Measurements from ENCODE around the gene MLLT6. TPM values are rescaled to one million over a fixed set of nuclear protein-coding genes. Genes with fewer than 3 reads are reported as not detected.

MLLT6 gene
- total and polyA plus RNA-seq, 2 of the 13 experiments (the other 11 are each of a cell fraction or from before 2014, with no cell fraction given) = 50.7 to 69.5 TPM

DNA sequence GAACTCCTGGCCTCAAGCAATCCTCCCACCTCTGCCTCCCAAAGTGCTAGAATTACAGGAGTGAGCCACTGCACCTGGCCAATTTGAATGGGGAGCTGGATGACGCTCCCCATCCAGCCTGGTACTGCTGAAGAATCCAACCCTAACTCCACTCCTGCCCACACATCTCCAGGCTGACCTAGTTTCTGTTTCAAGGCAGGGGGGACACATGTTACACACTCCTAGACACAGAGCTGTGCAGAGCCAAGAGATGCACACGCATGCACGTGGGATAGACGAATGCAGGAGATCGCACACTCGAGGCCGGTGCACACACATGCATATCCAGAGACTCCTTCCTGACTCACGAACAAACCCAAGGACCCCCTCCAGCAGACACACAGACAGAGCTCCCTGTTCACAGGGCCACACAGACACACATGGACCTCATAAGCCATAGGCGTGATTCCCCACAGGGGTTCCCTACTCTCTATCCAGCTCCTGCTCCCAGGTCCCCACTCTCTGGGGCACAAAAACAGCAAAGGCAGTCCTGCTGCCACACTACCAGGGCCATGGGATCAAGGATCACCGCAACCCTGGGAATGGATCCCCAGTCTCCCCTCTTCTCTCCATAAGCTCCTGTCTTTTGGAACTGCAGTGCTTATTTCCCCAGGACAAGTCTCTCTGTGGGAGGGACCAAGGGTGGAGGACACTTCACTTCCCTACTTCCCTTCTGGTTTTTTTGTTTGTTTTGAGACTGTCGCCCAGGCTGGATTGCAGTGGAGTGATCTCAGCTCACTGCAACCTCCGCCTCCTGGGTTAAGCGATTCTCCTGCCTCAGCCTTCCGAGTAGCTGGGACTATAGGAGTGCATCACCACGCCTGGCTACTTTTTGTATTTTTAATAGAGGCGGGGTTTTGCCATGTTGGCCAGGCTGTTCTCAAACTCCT, 44.7 kb upstream of the MLLT6 start:
- no peak for ATAC-seq
- no TSS peak for BruUV-seq (replicated peaks)
- no peak for TF ChIP-seq ZZZ3 (CRISPR knock-in tag; IDR thresholded peaks at IDR 0.05; ENCODE audit: borderline replicate concordance)
- TF ChIP-seq, protein P1, sequence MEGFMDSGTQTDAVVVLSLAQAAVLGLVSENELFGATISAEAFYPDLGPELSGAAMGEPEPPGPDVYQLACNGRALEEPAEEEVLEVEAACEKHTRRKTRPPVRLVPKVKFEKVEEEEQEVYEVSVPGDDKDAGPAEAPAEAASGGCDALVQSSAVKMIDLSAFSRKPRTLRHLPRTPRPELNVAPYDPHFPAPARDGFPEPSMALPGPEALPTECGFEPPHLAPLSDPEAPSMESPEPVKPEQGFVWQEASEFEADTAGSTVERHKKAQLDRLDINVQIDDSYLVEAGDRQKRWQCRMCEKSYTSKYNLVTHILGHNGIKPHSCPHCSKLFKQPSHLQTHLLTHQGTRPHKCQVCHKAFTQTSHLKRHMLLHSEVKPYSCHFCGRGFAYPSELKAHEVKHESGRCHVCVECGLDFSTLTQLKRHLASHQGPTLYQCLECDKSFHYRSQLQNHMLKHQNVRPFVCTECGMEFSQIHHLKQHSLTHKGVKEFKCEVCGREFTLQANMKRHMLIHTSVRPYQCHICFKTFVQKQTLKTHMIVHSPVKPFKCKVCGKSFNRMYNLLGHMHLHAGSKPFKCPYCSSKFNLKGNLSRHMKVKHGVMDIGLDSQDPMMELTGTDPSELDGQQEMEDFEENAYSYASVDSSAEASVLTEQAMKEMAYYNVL (CRISPR knock-in tag; IDR thresholded peaks at IDR 0.05; ENCODE audit: borderline replicate concordance) = 0 out of 2 replicates have a peak, but pooled peaks have one; percentile 22
- TF ChIP-seq RAD21 (CRISPR knock-in tag; IDR thresholded peaks at IDR 0.05) = 0 out of 2 replicates have a peak, but pooled peaks have one; percentile 19
- TF ChIP-seq, protein P2, sequence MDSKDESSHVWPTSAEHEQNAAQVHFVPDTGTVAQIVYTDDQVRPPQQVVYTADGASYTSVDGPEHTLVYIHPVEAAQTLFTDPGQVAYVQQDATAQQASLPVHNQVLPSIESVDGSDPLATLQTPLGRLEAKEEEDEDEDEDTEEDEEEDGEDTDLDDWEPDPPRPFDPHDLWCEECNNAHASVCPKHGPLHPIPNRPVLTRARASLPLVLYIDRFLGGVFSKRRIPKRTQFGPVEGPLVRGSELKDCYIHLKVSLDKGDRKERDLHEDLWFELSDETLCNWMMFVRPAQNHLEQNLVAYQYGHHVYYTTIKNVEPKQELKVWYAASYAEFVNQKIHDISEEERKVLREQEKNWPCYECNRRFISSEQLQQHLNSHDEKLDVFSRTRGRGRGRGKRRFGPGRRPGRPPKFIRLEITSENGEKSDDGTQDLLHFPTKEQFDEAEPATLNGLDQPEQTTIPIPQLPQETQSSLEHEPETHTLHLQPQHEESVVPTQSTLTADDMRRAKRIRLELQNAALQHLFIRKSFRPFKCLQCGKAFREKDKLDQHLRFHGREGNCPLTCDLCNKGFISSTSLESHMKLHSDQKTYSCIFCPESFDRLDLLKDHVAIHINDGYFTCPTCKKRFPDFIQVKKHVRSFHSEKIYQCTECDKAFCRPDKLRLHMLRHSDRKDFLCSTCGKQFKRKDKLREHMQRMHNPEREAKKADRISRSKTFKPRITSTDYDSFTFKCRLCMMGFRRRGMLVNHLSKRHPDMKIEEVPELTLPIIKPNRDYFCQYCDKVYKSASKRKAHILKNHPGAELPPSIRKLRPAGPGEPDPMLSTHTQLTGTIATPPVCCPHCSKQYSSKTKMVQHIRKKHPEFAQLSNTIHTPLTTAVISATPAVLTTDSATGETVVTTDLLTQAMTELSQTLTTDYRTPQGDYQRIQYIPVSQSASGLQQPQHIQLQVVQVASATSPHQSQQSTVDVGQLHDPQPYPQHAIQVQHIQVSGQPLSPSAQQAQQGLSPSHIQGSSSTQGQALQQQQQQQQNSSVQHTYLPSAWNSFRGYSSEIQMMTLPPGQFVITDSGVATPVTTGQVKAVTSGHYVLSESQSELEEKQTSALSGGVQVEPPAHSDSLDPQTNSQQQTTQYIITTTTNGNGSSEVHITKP (CRISPR knock-in tag; IDR thresholded peaks at IDR 0.05; ENCODE audit: low read depth) = 0 out of 2 replicates have a peak, but pooled peaks have one; percentile 40
- no peak for TF ChIP-seq PRMT3 (CRISPR knock-in tag; IDR thresholded peaks at IDR 0.05; ENCODE audit: borderline replicate concordance, low read depth)
- peak; percentile 23; the same call in 1 of the 2 replicates for TF ChIP-seq GATAD2A (CRISPR knock-in tag; IDR thresholded peaks at IDR 0.05)
- TF ChIP-seq, protein P3, sequence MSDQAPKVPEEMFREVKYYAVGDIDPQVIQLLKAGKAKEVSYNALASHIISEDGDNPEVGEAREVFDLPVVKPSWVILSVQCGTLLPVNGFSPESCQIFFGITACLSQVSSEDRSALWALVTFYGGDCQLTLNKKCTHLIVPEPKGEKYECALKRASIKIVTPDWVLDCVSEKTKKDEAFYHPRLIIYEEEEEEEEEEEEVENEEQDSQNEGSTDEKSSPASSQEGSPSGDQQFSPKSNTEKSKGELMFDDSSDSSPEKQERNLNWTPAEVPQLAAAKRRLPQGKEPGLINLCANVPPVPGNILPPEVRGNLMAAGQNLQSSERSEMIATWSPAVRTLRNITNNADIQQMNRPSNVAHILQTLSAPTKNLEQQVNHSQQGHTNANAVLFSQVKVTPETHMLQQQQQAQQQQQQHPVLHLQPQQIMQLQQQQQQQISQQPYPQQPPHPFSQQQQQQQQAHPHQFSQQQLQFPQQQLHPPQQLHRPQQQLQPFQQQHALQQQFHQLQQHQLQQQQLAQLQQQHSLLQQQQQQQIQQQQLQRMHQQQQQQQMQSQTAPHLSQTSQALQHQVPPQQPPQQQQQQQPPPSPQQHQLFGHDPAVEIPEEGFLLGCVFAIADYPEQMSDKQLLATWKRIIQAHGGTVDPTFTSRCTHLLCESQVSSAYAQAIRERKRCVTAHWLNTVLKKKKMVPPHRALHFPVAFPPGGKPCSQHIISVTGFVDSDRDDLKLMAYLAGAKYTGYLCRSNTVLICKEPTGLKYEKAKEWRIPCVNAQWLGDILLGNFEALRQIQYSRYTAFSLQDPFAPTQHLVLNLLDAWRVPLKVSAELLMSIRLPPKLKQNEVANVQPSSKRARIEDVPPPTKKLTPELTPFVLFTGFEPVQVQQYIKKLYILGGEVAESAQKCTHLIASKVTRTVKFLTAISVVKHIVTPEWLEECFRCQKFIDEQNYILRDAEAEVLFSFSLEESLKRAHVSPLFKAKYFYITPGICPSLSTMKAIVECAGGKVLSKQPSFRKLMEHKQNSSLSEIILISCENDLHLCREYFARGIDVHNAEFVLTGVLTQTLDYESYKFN (CRISPR knock-in tag; conservative IDR thresholded peaks at IDR 0.05) = 0 out of 2 replicates have a peak, but pooled peaks have one; percentile 20
- TF ChIP-seq ZNF350 (CRISPR knock-in tag; IDR thresholded peaks at IDR 0.05; ENCODE audit: borderline replicate concordance, low read depth) = 0 out of 2 replicates have a peak, but pooled peaks have one; percentile 44
- TF ChIP-seq NFKB2 (CRISPR knock-in tag; IDR thresholded peaks at IDR 0.05; ENCODE audit: borderline replicate concordance) = peak; percentile 67; the same call in 1 of the 2 replicates
- TF ChIP-seq NR2F6 (IDR thresholded peaks at IDR 0.05) = no peak
- no peak for TF ChIP-seq NR2F6 (CRISPR knock-in tag; IDR thresholded peaks at IDR 0.05)
- 0 out of 2 replicates have a peak, but pooled peaks have one; percentile 3 for TF ChIP-seq ZNF768 (CRISPR knock-in tag; IDR thresholded peaks at IDR 0.05)
- 0 out of 2 replicates have a peak, but pooled peaks have one; percentile 37 for TF ChIP-seq SMAD9 (CRISPR knock-in tag; IDR thresholded peaks at IDR 0.05)

More for the DNA sequence above, 44.7 kb upstream of the MLLT6 start:
- DNase-seq (ENCODE audit: low spot score) = no peak
- Histone ChIP-seq H4K20me1 (ENCODE audit: insufficient read depth, low read length) (no peaks in the 10 kb centered on the region), H3K9me3 (ENCODE audit: low read length) (no peaks in the 10 kb centered on the region), H2AFZ (ENCODE audit: low read length) (no peak overlapping the region), H3K27ac (ENCODE audit: extremely low read length, insufficient read depth, low read length) (peak overlapping the region; percentile 75), H3K4me2 (ENCODE audit: low read depth, low read length) (peak overlapping the region; percentile 1; the same call in 1 of the 2 replicates), H3K4me3 (replicated peaks in 1 of 3; ENCODE audit: insufficient read depth in 1 of 3, low read depth in 2 of 3, low read length in 3 of 3) (no peak overlapping the region), H3K4me1 (ENCODE audit: insufficient read depth, low read length) (peaks cover 85% of the 10 kb centered on the region), H3K79me2 (ENCODE audit: insufficient read depth, low read length) (no peaks in the 10 kb centered on the region), H3K27me3 (ENCODE audit: control insufficient read depth in 1 of 2, insufficient read depth in 2 of 2, low read length in 2 of 2) (no peaks in the 10 kb centered on the region), H3K9ac (ENCODE audit: insufficient read depth, low read depth, low read length) (peak overlapping the region; percentile 46), H3K36me3 (replicated peaks in 1 of 2; ENCODE audit: control insufficient read depth in 1 of 2, insufficient read depth in 2 of 2, low read length in 2 of 2) (no peaks in the 10 kb centered on the region)
- in situ Hi-C loops (cut with HindIII; ENCODE audit: extremely low pct_ligation_motif_present, low pct_unique_long_range_greater_than_20kb) (loop anchor here (10.0 kb wide), 1 partner anchor 236 kb away; the partner anchor contains the start of gene ARHGAP23), intact Hi-C loops (cut with micrococcal nuclease; ENCODE audit: unreplicated experiment) (loop anchor here (10.0 kb wide), 1 partner anchor 236 kb away; the partner anchor contains the start of gene ARHGAP23)
- 83% methylated on average over 16 of the region's 16 CpGs for WGBS (ENCODE audit: low lambda C conversion rate)
- no peak for FAIRE-seq
- ChIA-PET POLR2A (interaction anchor here (0.6 to 9.9 kb wide), 8 partner anchors 40 to 1786 kb away, joined by 3 to 291 read pairs (median 5); partner anchors contain the start of gene SRCIN1), CTCF (ENCODE audit: low intra/inter-chr PET ratio, low total read pairs) (interaction anchor here (1.0 to 2.8 kb wide), 2 partner anchors 54 to 76 kb away, joined by 3 to 9 read pairs; partner anchors contain the start of gene SRCIN1)

Measured in HepG2 (cell line).